Mesodermal cell (in vitro differentiated cells): ENCODE measurements around the gene LRRC74B.
"Not testable (repeated sequence)": the region's sequence is repeated elsewhere in the genome, so short reads cannot be mapped to it uniquely, and the experiment has no call there.

Experiments
- H3K27ac ChIP-seq: 2 replicates; pipeline ENCODE4 v1.7.0; 2013; ENCODE audit warnings: mild to moderate bottlenecking, low read depth, low read length, moderate library complexity; ENCODE audit not compliant: severe bottlenecking
- H3K36me3 ChIP-seq: 2 replicates; pipeline ENCODE4 v1.7.1; 2013; ENCODE audit warnings: mild to moderate bottlenecking, low read length, moderate library complexity; ENCODE audit not compliant: control insufficient read depth, insufficient read depth
- H3K4me1 ChIP-seq: one replicate; pipeline ENCODE4 v1.7.1; 2013; ENCODE audit warnings: mild to moderate bottlenecking, low read length; ENCODE audit not compliant: insufficient read depth, control insufficient read depth, poor library complexity, severe bottlenecking
- H3K4me3 ChIP-seq: 2 replicates; pipeline ENCODE4 v1.7.0; 2013; ENCODE audit warnings: low read length, control low read depth, mild to moderate bottlenecking; ENCODE audit not compliant: insufficient read depth, poor library complexity, severe bottlenecking; ENCODE audit errors: extremely low read depth
- H3K9me3 ChIP-seq: 2 replicates; pipeline ENCODE4 v1.7.1; 2013; ENCODE audit warnings: mild to moderate bottlenecking, low read length, moderate library complexity; ENCODE audit not compliant: control insufficient read depth
- whole genome bisulfite sequencing, 2 experiments: methylation state at CpG; one replicate each; pipeline ENCODE4 v1.1.5; 2013; ENCODE audit warnings: missing lambda C conversion rate in 2 of 2; ENCODE audit not compliant: insufficient coverage in 2 of 2; 5-methylcytosine and 5-hydroxymethylcytosine counted together

The LRRC74B gene

GRCh38 chr22:21074102-21074715 lies 28.5 kb downstream of the LRRC74B start:
- no peak overlapping the region for H3K27ac ChIP-seq
- H3K9me3 ChIP-seq, result no peaks in the 10 kb centered on the region
- no peaks in the 10 kb centered on the region for H3K36me3 ChIP-seq
- peaks cover 6% of the 10 kb centered on the region for H3K4me1 ChIP-seq
- no peak overlapping the region for H3K4me3 ChIP-seq
- WGBS, 2 experiments, result 73 to 75% methylated on average over 5 to 6 of the region's 7 CpGs

- 93 to 96% methylated on average over 9 to 10 of the region's 14 CpGs for WGBS, 2 experiments
- no peaks in the 10 kb centered on the region for H3K36me3 ChIP-seq
- H3K4me3 ChIP-seq, result no peak overlapping the region
- H3K9me3 ChIP-seq, result no peaks in the 10 kb centered on the region
- peaks cover 6% of the 10 kb centered on the region for H3K4me1 ChIP-seq
- no peak overlapping the region for H3K27ac ChIP-seq
Measured at GRCh38 chr22:21075516-21076138, 29.9 kb downstream of the LRRC74B start.

- H3K4me1 ChIP-seq, result peaks cover 6% of the 10 kb centered on the region
- no peak overlapping the region for H3K27ac ChIP-seq
- no peaks in the 10 kb centered on the region for H3K9me3 ChIP-seq
- H3K36me3 ChIP-seq, result no peaks in the 10 kb centered on the region
- WGBS, 2 experiments, result 92 to 93% methylated on average over 15 to 17 of the region's 21 CpGs
- no peak overlapping the region for H3K4me3 ChIP-seq
Measured at GRCh38 chr22:21076912-21077625, 31.3 kb downstream of the LRRC74B start.

- no peak overlapping the region for H3K4me3 ChIP-seq
- no peaks in the 10 kb centered on the region for H3K36me3 ChIP-seq
- no peaks in the 10 kb centered on the region for H3K9me3 ChIP-seq
- peaks cover 6% of the 10 kb centered on the region for H3K4me1 ChIP-seq
- no peak overlapping the region for H3K27ac ChIP-seq
- 85 to 90% methylated on average over 8 to 13 of the region's 16 CpGs for WGBS, 2 experiments
Measured at GRCh38 chr22:21077884-21078508, 32.2 kb downstream of the LRRC74B start.

GRCh38 chr22:21078916-21079315 lies 33.2 kb downstream of the LRRC74B start:
- Histone ChIP-seq H3K4me3 (no peak overlapping the region), H3K27ac (no peak overlapping the region), H3K36me3 (no peaks in the 10 kb centered on the region), H3K9me3 (no peaks in the 10 kb centered on the region), H3K4me1 (peaks cover 6% of the 10 kb centered on the region)
- 89 to 96% methylated on average over 9 to 10 of the region's 11 CpGs for WGBS, 2 experiments

DNA sequence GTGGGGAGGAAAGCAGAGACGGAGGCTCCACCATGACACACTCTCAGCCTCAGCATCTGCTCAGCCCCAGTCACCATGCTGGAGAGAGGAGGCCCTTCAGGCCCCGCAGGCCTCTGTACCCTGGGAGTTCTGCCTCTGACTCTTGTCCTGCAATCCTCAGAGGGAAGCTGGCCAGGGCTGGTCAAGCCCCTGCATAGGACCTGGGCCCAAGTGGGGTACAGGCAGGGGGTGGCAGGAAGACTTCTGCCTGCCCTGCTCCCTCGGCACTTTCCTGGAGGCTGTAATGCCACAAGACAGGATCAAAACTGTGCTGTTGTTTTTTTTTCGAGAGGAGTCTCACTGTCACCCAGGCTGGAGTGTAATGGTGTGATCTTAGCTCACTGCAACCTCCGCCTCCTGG lies 33.7 kb downstream of the LRRC74B start:
- Histone ChIP-seq H3K27ac (no peak overlapping the region), H3K4me3 (no peak overlapping the region), H3K9me3 (no peaks in the 10 kb centered on the region), H3K36me3 (no peaks in the 10 kb centered on the region), H3K4me1 (peaks cover 2% of the 10 kb centered on the region)
- WGBS, 2 experiments, result 90 to 95% methylated on average over 3 to 4 of the region's 5 CpGs

DNA sequence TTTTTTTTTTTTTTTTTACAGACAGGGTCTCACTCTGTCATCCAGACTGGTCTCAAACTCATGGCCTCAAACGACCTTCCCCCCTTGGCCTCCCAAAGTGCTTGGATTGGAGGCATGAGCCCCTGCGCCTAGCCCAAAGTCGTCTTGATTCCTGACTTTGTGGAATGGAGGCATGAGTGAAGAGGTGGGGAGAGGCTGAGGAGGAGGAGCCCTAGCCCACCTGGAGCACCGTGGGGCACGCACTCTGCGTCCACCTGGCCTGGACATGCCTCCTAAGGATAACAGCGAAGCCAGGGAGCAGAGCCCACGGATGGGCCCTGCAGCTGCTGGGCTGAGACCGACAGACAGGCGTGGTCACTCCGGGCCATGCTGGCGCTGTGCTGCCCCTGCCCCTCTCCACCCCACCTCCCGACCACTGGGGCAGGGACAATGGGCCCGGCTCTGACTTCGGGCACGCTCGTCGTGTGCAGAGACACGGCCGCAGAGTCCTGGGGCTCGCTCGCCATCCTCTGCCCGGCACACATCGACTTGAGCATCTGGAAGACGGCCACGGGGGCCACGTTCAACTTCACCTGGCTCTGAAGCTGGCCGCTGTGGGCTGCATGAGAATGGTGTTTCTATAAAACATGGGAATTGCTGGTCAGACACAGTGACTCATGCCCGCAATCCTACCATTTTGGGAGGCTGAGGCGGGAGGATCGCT lies 34.8 kb downstream of the LRRC74B start:
- Histone ChIP-seq H3K4me1 (no peaks in the 10 kb centered on the region), H3K36me3 (no peaks in the 10 kb centered on the region), H3K27ac (no peak overlapping the region), H3K4me3 (no peak overlapping the region), H3K9me3 (no peaks in the 10 kb centered on the region)
- WGBS, 2 experiments, result 92 to 93% methylated on average over 21 to 24 of the region's 31 CpGs

DNA sequence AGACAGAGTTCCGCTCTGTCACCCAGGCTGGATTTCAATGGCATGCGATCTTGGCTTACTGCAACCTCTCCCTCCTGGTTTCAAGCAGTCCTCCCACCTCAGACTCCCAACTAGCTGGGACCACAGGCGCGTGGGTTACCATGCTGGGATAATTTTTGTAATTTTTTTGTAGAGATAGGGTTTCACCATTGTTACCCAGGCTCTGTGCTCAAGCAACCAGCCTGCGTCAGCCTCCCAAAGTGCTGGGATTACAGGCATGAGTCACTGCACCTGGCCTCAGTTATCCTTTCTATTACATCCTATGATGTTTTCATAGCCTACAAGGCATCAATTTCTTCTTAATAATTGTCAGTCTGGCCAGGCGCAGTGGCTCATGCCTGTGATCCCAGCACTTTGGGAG lies 36.5 kb downstream of the LRRC74B start:
- Histone ChIP-seq H3K4me1 (no peaks in the 10 kb centered on the region), H3K36me3 (no peaks in the 10 kb centered on the region), H3K4me3 (no peak overlapping the region), H3K27ac (no peak overlapping the region), H3K9me3 (no peaks in the 10 kb centered on the region)
- 96 to 100% methylated on average over 2 to 3 of the region's 6 CpGs for WGBS, 2 experiments

GRCh38 chr22:21087119-21087518 lies 41.4 kb downstream of the LRRC74B start:
- WGBS, 2 experiments, result 94 to 95% methylated on average over 4 to 5 of the region's 5 CpGs
- Histone ChIP-seq H3K4me1 (no peaks in the 10 kb centered on the region), H3K36me3 (no peaks in the 10 kb centered on the region), H3K9me3 (no peaks in the 10 kb centered on the region), H3K4me3 (no peak overlapping the region), H3K27ac (no peak overlapping the region)

DNA sequence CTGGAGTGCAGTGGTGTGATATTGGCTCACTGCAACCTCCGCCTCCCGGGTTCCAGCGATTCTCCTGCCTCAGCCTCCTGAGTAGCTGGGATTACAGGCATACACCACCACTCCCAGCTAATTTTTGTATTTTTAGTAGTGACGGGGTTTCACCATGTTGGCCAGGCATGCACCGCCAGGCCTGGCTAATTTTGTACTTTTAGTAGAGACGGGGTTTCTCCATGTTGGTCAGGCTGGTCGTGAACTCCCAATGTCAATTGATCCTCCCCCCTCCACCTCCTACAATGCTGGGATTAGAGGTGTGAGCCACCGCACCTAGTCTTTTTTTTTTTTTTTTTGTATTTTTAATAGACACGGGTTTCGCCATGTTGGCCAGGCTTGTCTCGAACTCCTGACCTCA lies 42.2 kb downstream of the LRRC74B start:
- H3K4me1 ChIP-seq, H3K36me3 ChIP-seq, H3K4me3 ChIP-seq, H3K27ac ChIP-seq, H3K9me3 ChIP-seq: not testable (repeated sequence)
- WGBS, 2 experiments, result 92 to 95% methylated on average over 2 to 7 of the region's 11 CpGs
